Caco-2 (cell line): ENCODE results near the gene IQGAP1. TPM values are rescaled to one million over a fixed set of nuclear protein-coding genes. Genes with fewer than 3 reads are reported as not detected.
A peak's percentile ranks its signal among the peaks of the same experiment; 100 is the strongest.
"Not testable (repeated sequence)": the region's sequence is repeated elsewhere in the genome, so short reads cannot be mapped to it uniquely, and the experiment has no call there.

ENCODE experiments used
- BruUV-seq: library from RNA; stranded (reverse); fragments of 400-500 nt; replicated peaks from 2 replicates; lab custom pipeline; 2021; lab: Mats Ljungman, UMichigan
- CTCF ChIA-PET: fragments of 300-600 bp; sonication (Branson Sonifier 250); formaldehyde crosslinking; loops from one replicate; lab custom pipeline; 2022; ENCODE audit warnings: antibody characterized with exemption; lab: Charles Lee
- POLR2A ChIA-PET: fragments of 300-600 bp; sonication (Branson Sonifier 250); formaldehyde crosslinking; loops from one replicate; lab custom pipeline; 2022; ENCODE audit warnings: antibody characterized with exemption; lab: Charles Lee
- DNase-seq, 2 experiments: peaks; one replicate each; pipeline versions ENCODE4 v3.0.0 to v3.0.0-alpha.2; 2020 to 2022
- H3K27me3 ChIP-seq: replicated peaks from 2 replicates; pipeline ENCODE4 v1.6.0; 2011; ENCODE audit warnings: low read length; ENCODE audit not compliant: control insufficient read depth, insufficient read depth
- H3K36me3 ChIP-seq: 2 replicates; pipeline ENCODE4 v1.5.1; 2011; ENCODE audit warnings: low read length; ENCODE audit not compliant: control insufficient read depth, insufficient read depth
- H3K4me1 ChIP-seq: fragments of 250-450 bp; sonication (Bioruptor Pico); 2 replicates; pipeline ENCODE4 v1.5.1; 2020; ENCODE audit warnings: mild to moderate bottlenecking
- H3K4me3 ChIP-seq: 2 replicates; pipeline ENCODE4 v1.5.1; 2011; ENCODE audit warnings: low read depth, mild to moderate bottlenecking, control low read depth, low read length
- H3K9me3 ChIP-seq: fragments of 250-450 bp; sonication (Bioruptor Pico); 2 replicates; pipeline ENCODE4 v1.5.1; 2020; ENCODE audit warnings: mild to moderate bottlenecking, moderate library complexity
- H3K27ac Mint-ChIP-seq: one replicate; pipeline ENCODE4 v1.8.0; 2022; ENCODE audit warnings: mixed read lengths; ENCODE audit not compliant: unreplicated experiment
- H3K27me3 Mint-ChIP-seq: one replicate; pipeline ENCODE4 v1.8.0; 2022; ENCODE audit warnings: mixed read lengths; ENCODE audit not compliant: insufficient read depth, unreplicated experiment
- H3K36me3 Mint-ChIP-seq: one replicate; pipeline ENCODE4 v1.8.0; 2022; ENCODE audit warnings: mild to moderate bottlenecking, mixed read lengths; ENCODE audit not compliant: insufficient read depth, unreplicated experiment
- H3K4me1 Mint-ChIP-seq: one replicate; pipeline ENCODE4 v1.8.0; 2022; ENCODE audit warnings: low read depth, mixed read lengths; ENCODE audit not compliant: unreplicated experiment
- H3K4me3 Mint-ChIP-seq: one replicate; pipeline ENCODE4 v1.8.0; 2022; ENCODE audit warnings: mild to moderate bottlenecking, moderate library complexity, mixed read lengths; ENCODE audit not compliant: unreplicated experiment
- H3K9me3 Mint-ChIP-seq: one replicate; pipeline ENCODE4 v1.8.0; 2022; ENCODE audit warnings: mixed read lengths; ENCODE audit not compliant: unreplicated experiment
- CTCF ChIP-seq, 2 experiments: fragments of 200-600 bp in 1 of 2; IDR thresholded peaks; 1 replicate in 1 of 2; 2 replicates in 1 of 2; pipeline versions ENCODE4 v1.5.1 to v1.8.0; 2011 to 2022; ENCODE audit warnings: antibody characterized with exemption in 1 of 2, control low read depth in 1 of 2, inconsistent platforms in 1 of 2, low read depth in 1 of 2, low read length in 1 of 2, mild to moderate bottlenecking in 1 of 2, moderate library complexity in 1 of 2; ENCODE audit not compliant: insufficient read depth in 1 of 2, severe bottlenecking in 1 of 2, unreplicated experiment in 1 of 2
- intact Hi-C: fragments of 100-400 bp; cut with micrococcal nuclease; formaldehyde crosslinking; loops from one replicate; pipeline ENCODE4 v1.10.0; 2022; ENCODE audit not compliant: unreplicated experiment
- total RNA-seq: library from RNA; stranded (reverse); gene quantifications from 2 replicates; pipeline ENCODE4 v1.2.3, GENCODE V29; 2022

The IQGAP1 gene
- total RNA-seq, 1 experiment from 2014 or later = 142 TPM

GRCh38 chr15:90497912-90498311 is 109.9 kb downstream of the IQGAP1 start:
- H3K27me3 ChIP-seq = no peaks in the 10 kb centered on the region
- Mint-ChIP-seq H3K4me1 (no peaks in the 10 kb centered on the region), H3K4me3 (no peak overlapping the region), H3K27ac (no peak overlapping the region), H3K9me3 (no peaks in the 10 kb centered on the region), H3K27me3 (no peaks in the 10 kb centered on the region), H3K36me3 (peaks cover 96% of the 10 kb centered on the region)
- no TSS peak for BruUV-seq
- H3K4me3 ChIP-seq = no peak overlapping the region
- TF ChIP-seq CTCF (IDR thresholded peaks at IDR 0.05; ENCODE audit: insufficient read depth in 1 of 2, low read depth in 1 of 2, low read length in 1 of 2, severe bottlenecking in 1 of 2, unreplicated experiment in 1 of 2) = no peak
- no peaks in the 10 kb centered on the region for H3K4me1 ChIP-seq
- no peaks in the 10 kb centered on the region for H3K9me3 ChIP-seq
- ChIA-PET POLR2A (no interaction called here), CTCF (no interaction called here)
- DNase-seq = peak; percentile 23 to 46
- intact Hi-C loops = loop anchor here (5.0 kb wide), 1 partner anchor 99 kb away; no protein-coding TSS in a partner anchor
- H3K36me3 ChIP-seq = peaks cover 1% of the 10 kb centered on the region; the same call in 1 of the 2 replicates

- Mint-ChIP-seq H3K27ac (no peak overlapping the region), H3K36me3 (peaks cover 88% of the 10 kb centered on the region), H3K4me1 (no peaks in the 10 kb centered on the region), H3K9me3 (no peaks in the 10 kb centered on the region), H3K27me3 (no peaks in the 10 kb centered on the region), H3K4me3 (no peak overlapping the region)
- H3K4me3 ChIP-seq = no peak overlapping the region
- TF ChIP-seq CTCF (IDR thresholded peaks at IDR 0.05; ENCODE audit: insufficient read depth in 1 of 2, low read depth in 1 of 2, low read length in 1 of 2, severe bottlenecking in 1 of 2, unreplicated experiment in 1 of 2) = no peak
- POLR2A ChIA-PET = interaction anchor here (0.7 kb wide), 1 partner anchor 239 kb away, joined by 3 read pairs; no protein-coding TSS in a partner anchor
- BruUV-seq = no TSS peak
- intact Hi-C loops = no loop called here
- DNase-seq = no peak
- no peaks in the 10 kb centered on the region for H3K9me3 ChIP-seq
- no peaks in the 10 kb centered on the region for H3K27me3 ChIP-seq
- H3K36me3 ChIP-seq = no peaks in the 10 kb centered on the region; the same call in 1 of the 2 replicates
- H3K4me1 ChIP-seq = no peaks in the 10 kb centered on the region
- CTCF ChIA-PET = no interaction called here
Observed at GRCh38 chr15:90500171-90500570, 112.1 kb downstream of the IQGAP1 start.

GRCh38 chr15:90501898-90502297 is 113.9 kb downstream of the IQGAP1 start:
- H3K4me3 Mint-ChIP-seq = no peak overlapping the region
- H3K36me3 Mint-ChIP-seq = peaks cover 74% of the 10 kb centered on the region
- Histone ChIP-seq H3K36me3 (no peaks in the 10 kb centered on the region; the same call in 1 of the 2 replicates), H3K4me1 (no peaks in the 10 kb centered on the region), H3K9me3 (no peaks in the 10 kb centered on the region), H3K4me3 (no peak overlapping the region), H3K27me3 (no peaks in the 10 kb centered on the region)
- intact Hi-C loops = no loop called here
- ChIA-PET CTCF (no interaction called here), POLR2A (no interaction called here)
- no TSS peak for BruUV-seq
- no peaks in the 10 kb centered on the region for H3K9me3 Mint-ChIP-seq
- TF ChIP-seq CTCF (IDR thresholded peaks at IDR 0.05; ENCODE audit: insufficient read depth in 1 of 2, low read depth in 1 of 2, low read length in 1 of 2, severe bottlenecking in 1 of 2, unreplicated experiment in 1 of 2) = no peak
- no peak overlapping the region for H3K27ac Mint-ChIP-seq
- no peaks in the 10 kb centered on the region for H3K27me3 Mint-ChIP-seq
- DNase-seq = no peak
- H3K4me1 Mint-ChIP-seq = no peaks in the 10 kb centered on the region

GRCh38 chr15:90510781-90511180 is 122.7 kb downstream of the IQGAP1 start:
- H3K4me1 ChIP-seq, DNase-seq, H3K4me3 ChIP-seq, H3K4me1 Mint-ChIP-seq, BruUV-seq, H3K36me3 ChIP-seq, H3K27me3 Mint-ChIP-seq, H3K9me3 ChIP-seq, CTCF ChIA-PET, intact Hi-C loops, H3K4me3 Mint-ChIP-seq, H3K27ac Mint-ChIP-seq, POLR2A ChIA-PET, H3K9me3 Mint-ChIP-seq, H3K27me3 ChIP-seq: not testable (repeated sequence)
- peaks cover 16% of the 10 kb centered on the region for H3K36me3 Mint-ChIP-seq

GRCh38 chr15:90511211-90511618 is 123.2 kb downstream of the IQGAP1 start:
- BruUV-seq, H3K4me1 ChIP-seq, H3K9me3 ChIP-seq, H3K4me3 ChIP-seq, H3K27ac Mint-ChIP-seq, H3K9me3 Mint-ChIP-seq, CTCF ChIA-PET, intact Hi-C loops, H3K36me3 ChIP-seq, H3K27me3 ChIP-seq, DNase-seq, POLR2A ChIA-PET, H3K27me3 Mint-ChIP-seq, H3K4me3 Mint-ChIP-seq, H3K4me1 Mint-ChIP-seq: not testable (repeated sequence)
- peaks cover 16% of the 10 kb centered on the region for H3K36me3 Mint-ChIP-seq
